SK-N-SH (cell line): ENCODE data around the gene COX8A. TPM values are rescaled to one million over a fixed set of nuclear protein-coding genes. Genes with fewer than 3 reads are reported as not detected.

Experiments
- CTCF ChIA-PET: fragments of 300-600, 350-600 bp; formaldehyde crosslinking; extraction: SDS; loops from one replicate; lab custom pipeline; 2021; lab: Yijun Ruan, JAX
- POLR2A ChIA-PET: fragments of 350-600 bp; sonication (Branson Sonifier 250); formaldehyde crosslinking; extraction: SDS; loops from one replicate; lab custom pipeline; 2020; ENCODE audit warnings: antibody characterized with exemption, inconsistent platforms; lab: Yijun Ruan, JAX
- DNase-seq: peaks from one replicate; pipeline ENCODE4 v3.0.0; 2012
- H2AFZ ChIP-seq: fragments of 200-600 bp; sonication (generic); 2 replicates; pipeline ENCODE4 v1.8.1; 2016; ENCODE audit warnings: antibody characterized with exemption, mild to moderate bottlenecking, low read depth
- H3F3A ChIP-seq: fragments of 200-600 bp; sonication (generic); replicated peaks from 2 replicates; pipeline ENCODE3; 2016; ENCODE audit warnings: antibody characterized with exemption, mild to moderate bottlenecking; ENCODE audit not compliant: insufficient read depth
- H3K27ac ChIP-seq, 2 experiments: fragments of 200-500 bp in 1 of 2; fragments of 200-600 bp in 1 of 2; sonication (Bioruptor generic) in 1 of 2; sonication (generic), shearing (Covaris generic) in 1 of 2; 2 replicates each; pipeline versions ENCODE4 v1.5.1 to v1.6.1; 2014 to 2016; ENCODE audit warnings: low read depth in 2 of 2, inconsistent platforms in 1 of 2, low read length in 1 of 2, mild to moderate bottlenecking in 1 of 2, mixed read lengths in 1 of 2
- H3K27me3 ChIP-seq: fragments of 200-600 bp; sonication (generic), shearing (Covaris generic); 2 replicates; pipeline ENCODE4 v1.6.1; 2016; ENCODE audit warnings: mixed run types; ENCODE audit not compliant: insufficient read depth
- H3K36me3 ChIP-seq, 2 experiments: fragments of 200-500 bp in 1 of 2; fragments of 200-600 bp in 1 of 2; sonication (Bioruptor generic) in 1 of 2; sonication (generic) in 1 of 2; replicated peaks in 1 of 2; 2 replicates each; pipeline versions ENCODE3 to v1.5.1; 2014 to 2016; ENCODE audit warnings: low read length in 1 of 2, mild to moderate bottlenecking in 1 of 2; ENCODE audit not compliant: insufficient read depth in 2 of 2, control insufficient read depth in 1 of 2
- H3K4me1 ChIP-seq, 2 experiments: fragments of 200-500 bp in 1 of 2; fragments of 200-600 bp in 1 of 2; sonication (Bioruptor generic) in 1 of 2; sonication (generic), shearing (Covaris generic) in 1 of 2; 2 replicates each; pipeline versions ENCODE4 v1.5.1 to v1.6.1; 2014 to 2016; ENCODE audit warnings: low read depth in 1 of 2, low read length in 1 of 2, mixed run types in 1 of 2; ENCODE audit not compliant: insufficient read depth in 2 of 2, control insufficient read depth in 1 of 2
- H3K4me2 ChIP-seq: fragments of 200-600 bp; sonication (generic), shearing (Covaris generic); 2 replicates; pipeline ENCODE4 v1.6.1; 2017; ENCODE audit warnings: mixed run types
- H3K4me3 ChIP-seq, 2 experiments: fragments of 200-500 bp in 1 of 2; fragments of 200-600 bp in 1 of 2; sonication (Bioruptor generic) in 1 of 2; sonication (generic), shearing (Covaris generic) in 1 of 2; 2 replicates each; pipeline versions ENCODE4 v1.5.1 to v1.8.1; 2014 to 2016; ENCODE audit warnings: low read depth in 2 of 2, inconsistent platforms in 1 of 2, low read length in 1 of 2, mild to moderate bottlenecking in 1 of 2, mixed read lengths in 1 of 2, moderate library complexity in 1 of 2
- H3K79me2 ChIP-seq: fragments of 200-600 bp; sonication (generic); 2 replicates; pipeline ENCODE4 v1.8.1; 2017; ENCODE audit warnings: mild to moderate bottlenecking; ENCODE audit not compliant: insufficient read depth
- H3K9ac ChIP-seq: fragments of 200-600 bp; sonication (generic); 2 replicates; pipeline ENCODE4 v1.6.1; 2017; ENCODE audit warnings: mixed run types
- H3K9me2 ChIP-seq: fragments of 200-600 bp; sonication (generic); 2 replicates; pipeline ENCODE4 v1.6.1; 2017; ENCODE audit warnings: mixed run types
- H3K9me3 ChIP-seq: fragments of 200-600 bp; sonication (generic); 2 replicates; pipeline ENCODE4 v1.6.1; 2017; ENCODE audit warnings: mixed run types, mild to moderate bottlenecking, moderate library complexity
- H4K20me1 ChIP-seq: fragments of 200-600 bp; sonication (generic); 2 replicates; pipeline ENCODE4 v1.6.1; 2017; ENCODE audit warnings: mild to moderate bottlenecking, mixed run types; ENCODE audit not compliant: insufficient read depth
- EP300 ChIP-seq, 2 experiments: IDR thresholded peaks; 2 replicates each; pipeline versions ENCODE4 v1.4.0 to v1.6.1; 2012; ENCODE audit warnings: borderline replicate concordance in 1 of 2, low read depth in 1 of 2, low read length in 1 of 2
- FOXM1 ChIP-seq: IDR thresholded peaks from 2 replicates; pipeline ENCODE4 v1.4.0; 2012; ENCODE audit warnings: low read depth, mild to moderate bottlenecking
- GABPA ChIP-seq: IDR thresholded peaks from 2 replicates; pipeline ENCODE4 v1.4.0; 2012; ENCODE audit warnings: low read depth, mild to moderate bottlenecking
- GATA2 ChIP-seq: sonication (generic); formaldehyde crosslinking; IDR thresholded peaks from 2 replicates; pipeline ENCODE4 v1.5.0; 2020; ENCODE audit warnings: mild to moderate bottlenecking, missing genetic modification reagents
- JUND ChIP-seq: IDR thresholded peaks from 2 replicates; pipeline ENCODE4 v1.4.0; 2012
- MEF2A ChIP-seq: IDR thresholded peaks from 2 replicates; pipeline ENCODE4 v1.4.0; 2012; ENCODE audit warnings: low read depth, borderline replicate concordance
- MXI1 ChIP-seq: IDR thresholded peaks from 2 replicates; pipeline ENCODE4 v1.6.1; 2012; ENCODE audit warnings: mild to moderate bottlenecking, low read depth, low read length, improper control_type of control experiment
- RFX5 ChIP-seq: IDR thresholded peaks from 2 replicates; pipeline ENCODE4 v1.6.1; 2012; ENCODE audit warnings: mild to moderate bottlenecking, improper control_type of control experiment, low read length
- SMC3 ChIP-seq: IDR thresholded peaks from 2 replicates; pipeline ENCODE4 v1.6.1; 2012; ENCODE audit warnings: low read depth, low read length, improper control_type of control experiment
- USF1 ChIP-seq: IDR thresholded peaks from 2 replicates; pipeline ENCODE4 v1.4.0; 2012; ENCODE audit warnings: low read depth, borderline replicate concordance
- YY1 ChIP-seq: IDR thresholded peaks from 2 replicates; pipeline ENCODE4 v1.4.0; 2012; ENCODE audit warnings: low read depth, mild to moderate bottlenecking
- ZBTB33 ChIP-seq: IDR thresholded peaks from 2 replicates; pipeline ENCODE4 v1.4.0; 2012; ENCODE audit warnings: low read depth, borderline replicate concordance
- WGBS: methylation state at CpG from one replicate; pipeline ENCODE4 v1.1.6; 2017; ENCODE audit warnings: low lambda C conversion rate; 5-methylcytosine and 5-hydroxymethylcytosine counted together
- polyA plus RNA-seq, 3 experiments: library from polyadenylated mRNA; depleted of rRNA; stranded (reverse); fragments of >200 nt; gene quantifications; 2 replicates each; pipeline ENCODE4 v1.2.3, GENCODE V29; 2012
- TF ChIP-seq, protein P1 (sequence below): fragments of 150-350 bp; IDR thresholded peaks from 2 replicates; pipeline ENCODE4 v1.6.1; 2016; ENCODE audit warnings: mild to moderate bottlenecking, low read depth, low read length
- TF ChIP-seq, protein P2 (sequence below): IDR thresholded peaks from 2 replicates; pipeline ENCODE4 v1.6.1; 2012; ENCODE audit warnings: mild to moderate bottlenecking, low read depth, low read length, moderate library complexity
- TF ChIP-seq, protein P3 (sequence below): IDR thresholded peaks from 2 replicates; pipeline ENCODE4; 2012

The COX8A gene
- polyA plus RNA-seq, 1 of the 3 experiments (the other 2 are of a cell fraction), result 824 TPM

GRCh38 chr11:63991558-63991957, 17.1 kb downstream of the COX8A start:
- H4K20me1 ChIP-seq, result peaks cover 31% of the 10 kb centered on the region
- 96% methylated on average over 10 of the region's 10 CpGs for WGBS
- H3K9me3 ChIP-seq, result no peaks in the 10 kb centered on the region
- TF ChIP-seq RFX5 (no peak), GABPA (no peak), EP300 (IDR thresholded peaks at IDR 0.05; ENCODE audit: borderline replicate concordance in 1 of 2, low read depth in 1 of 2, low read length in 1 of 2) (no peak)
- TF ChIP-seq, protein P1, sequence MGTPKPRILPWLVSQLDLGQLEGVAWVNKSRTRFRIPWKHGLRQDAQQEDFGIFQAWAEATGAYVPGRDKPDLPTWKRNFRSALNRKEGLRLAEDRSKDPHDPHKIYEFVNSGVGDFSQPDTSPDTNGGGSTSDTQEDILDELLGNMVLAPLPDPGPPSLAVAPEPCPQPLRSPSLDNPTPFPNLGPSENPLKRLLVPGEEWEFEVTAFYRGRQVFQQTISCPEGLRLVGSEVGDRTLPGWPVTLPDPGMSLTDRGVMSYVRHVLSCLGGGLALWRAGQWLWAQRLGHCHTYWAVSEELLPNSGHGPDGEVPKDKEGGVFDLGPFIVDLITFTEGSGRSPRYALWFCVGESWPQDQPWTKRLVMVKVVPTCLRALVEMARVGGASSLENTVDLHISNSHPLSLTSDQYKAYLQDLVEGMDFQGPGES, result no peak
- TF ChIP-seq, protein P2, sequence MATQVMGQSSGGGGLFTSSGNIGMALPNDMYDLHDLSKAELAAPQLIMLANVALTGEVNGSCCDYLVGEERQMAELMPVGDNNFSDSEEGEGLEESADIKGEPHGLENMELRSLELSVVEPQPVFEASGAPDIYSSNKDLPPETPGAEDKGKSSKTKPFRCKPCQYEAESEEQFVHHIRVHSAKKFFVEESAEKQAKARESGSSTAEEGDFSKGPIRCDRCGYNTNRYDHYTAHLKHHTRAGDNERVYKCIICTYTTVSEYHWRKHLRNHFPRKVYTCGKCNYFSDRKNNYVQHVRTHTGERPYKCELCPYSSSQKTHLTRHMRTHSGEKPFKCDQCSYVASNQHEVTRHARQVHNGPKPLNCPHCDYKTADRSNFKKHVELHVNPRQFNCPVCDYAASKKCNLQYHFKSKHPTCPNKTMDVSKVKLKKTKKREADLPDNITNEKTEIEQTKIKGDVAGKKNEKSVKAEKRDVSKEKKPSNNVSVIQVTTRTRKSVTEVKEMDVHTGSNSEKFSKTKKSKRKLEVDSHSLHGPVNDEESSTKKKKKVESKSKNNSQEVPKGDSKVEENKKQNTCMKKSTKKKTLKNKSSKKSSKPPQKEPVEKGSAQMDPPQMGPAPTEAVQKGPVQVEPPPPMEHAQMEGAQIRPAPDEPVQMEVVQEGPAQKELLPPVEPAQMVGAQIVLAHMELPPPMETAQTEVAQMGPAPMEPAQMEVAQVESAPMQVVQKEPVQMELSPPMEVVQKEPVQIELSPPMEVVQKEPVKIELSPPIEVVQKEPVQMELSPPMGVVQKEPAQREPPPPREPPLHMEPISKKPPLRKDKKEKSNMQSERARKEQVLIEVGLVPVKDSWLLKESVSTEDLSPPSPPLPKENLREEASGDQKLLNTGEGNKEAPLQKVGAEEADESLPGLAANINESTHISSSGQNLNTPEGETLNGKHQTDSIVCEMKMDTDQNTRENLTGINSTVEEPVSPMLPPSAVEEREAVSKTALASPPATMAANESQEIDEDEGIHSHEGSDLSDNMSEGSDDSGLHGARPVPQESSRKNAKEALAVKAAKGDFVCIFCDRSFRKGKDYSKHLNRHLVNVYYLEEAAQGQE, result peak; percentile 62; the same call in 1 of the 2 replicates
- H3K27ac ChIP-seq, result no peak overlapping the region; a peak in 1 of 4 replicates
- no peak overlapping the region for H3K4me2 ChIP-seq
- H3F3A ChIP-seq, result no peaks in the 10 kb centered on the region
- H3K4me1 ChIP-seq, result peaks cover 7 to 10% of the 10 kb centered on the region in 2 experiments; a peak in 3 of 4 replicates
- no peaks in the 10 kb centered on the region for H3K9me2 ChIP-seq
- ChIA-PET POLR2A (interaction anchor here (1.1 kb wide), 1 partner anchor 9 kb away, joined by 3 read pairs; no protein-coding TSS in a partner anchor), CTCF (interaction anchor here (1.0 to 2.1 kb wide), 3 partner anchors 46 to 161 kb away, joined by 4 to 9 read pairs (median 4); no protein-coding TSS in a partner anchor)
- H3K36me3 ChIP-seq, result peaks cover 25% of the 10 kb centered on the region in 2 experiments
- H3K9ac ChIP-seq, result no peak overlapping the region
- H3K79me2 ChIP-seq, result peaks cover 58% of the 10 kb centered on the region
- no peak overlapping the region for H3K4me3 ChIP-seq
- H2AFZ ChIP-seq, result no peak overlapping the region
- DNase-seq, result no peak
- no peaks in the 10 kb centered on the region for H3K27me3 ChIP-seq

- ChIA-PET CTCF (no interaction called here), POLR2A (no interaction called here)
- Histone ChIP-seq H3K9me2 (no peaks in the 10 kb centered on the region), H3K36me3 (peaks cover 25 to 41% of the 10 kb centered on the region in 2 experiments), H2AFZ (no peak overlapping the region), H3K4me3 (no peak overlapping the region), H3K79me2 (peaks cover 42% of the 10 kb centered on the region), H3K27me3 (no peaks in the 10 kb centered on the region), H4K20me1 (peaks cover 23% of the 10 kb centered on the region), H3K9me3 (no peaks in the 10 kb centered on the region), H3K27ac (no peak overlapping the region), H3F3A (no peaks in the 10 kb centered on the region), H3K9ac (no peak overlapping the region), H3K4me2 (no peak overlapping the region), H3K4me1 (no peaks in the 10 kb centered on the region; a peak in 1 of 4 replicates)
- WGBS, result 82% methylated on average over 5 of the region's 5 CpGs
- DNase-seq, result no peak
- TF ChIP-seq GATA2 (CRISPR knock-in tag) (no peak), USF1 (no peak), FOXM1 (no peak), JUND (no peak), ZBTB33 (no peak), MXI1 (no peak), YY1 (no peak), SMC3 (no peak), MEF2A (no peak)
- TF ChIP-seq, protein P3, sequence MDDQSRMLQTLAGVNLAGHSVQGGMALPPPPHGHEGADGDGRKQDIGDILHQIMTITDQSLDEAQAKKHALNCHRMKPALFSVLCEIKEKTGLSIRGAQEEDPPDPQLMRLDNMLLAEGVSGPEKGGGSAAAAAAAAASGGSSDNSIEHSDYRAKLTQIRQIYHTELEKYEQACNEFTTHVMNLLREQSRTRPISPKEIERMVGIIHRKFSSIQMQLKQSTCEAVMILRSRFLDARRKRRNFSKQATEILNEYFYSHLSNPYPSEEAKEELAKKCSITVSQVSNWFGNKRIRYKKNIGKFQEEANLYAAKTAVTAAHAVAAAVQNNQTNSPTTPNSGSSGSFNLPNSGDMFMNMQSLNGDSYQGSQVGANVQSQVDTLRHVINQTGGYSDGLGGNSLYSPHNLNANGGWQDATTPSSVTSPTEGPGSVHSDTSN, result no peak
- TF ChIP-seq, protein P2, result no peak
These were observed 18.7 kb downstream of the COX8A start for GRCh38 chr11:63993100-63993499.
